ENCODE measurements around the gene KCNH8.

KCNH8 gene

GRCh38 chr3:19467761-19468160 is 319.5 kb downstream of the KCNH8 start:
- no peaks in the 10 kb centered on the region for H3K27me3 Mint-ChIP-seq
- H3K9me3 Mint-ChIP-seq = no peaks in the 10 kb centered on the region
- H3K4me3 Mint-ChIP-seq = no peak overlapping the region
- no peaks in the 10 kb centered on the region for H3K36me3 Mint-ChIP-seq (ENCODE audit: low read depth)
- no peak overlapping the region for H3K27ac Mint-ChIP-seq
- no peaks in the 10 kb centered on the region for H3K4me1 Mint-ChIP-seq (ENCODE audit: low read depth)
- intact Hi-C loops (cut with micrococcal nuclease) = no loop called here

GRCh38 chr3:19471138-19471537 is 322.8 kb downstream of the KCNH8 start:
- Mint-ChIP-seq H3K27me3 (no peaks in the 10 kb centered on the region), H3K36me3 (ENCODE audit: low read depth) (no peaks in the 10 kb centered on the region), H3K4me3 (no peak overlapping the region), H3K4me1 (ENCODE audit: low read depth) (no peaks in the 10 kb centered on the region), H3K9me3 (no peaks in the 10 kb centered on the region), H3K27ac (no peak overlapping the region)
- intact Hi-C loops (cut with micrococcal nuclease) = no loop called here

GRCh38 chr3:19473971-19474580 is 325.8 kb downstream of the KCNH8 start:
- Mint-ChIP-seq H3K9me3 (no peaks in the 10 kb centered on the region), H3K27ac (no peak overlapping the region), H3K4me3 (no peak overlapping the region), H3K36me3 (ENCODE audit: low read depth) (no peaks in the 10 kb centered on the region), H3K27me3 (no peaks in the 10 kb centered on the region), H3K4me1 (ENCODE audit: low read depth) (no peaks in the 10 kb centered on the region)
- intact Hi-C loops (cut with micrococcal nuclease) = no loop called here

GRCh38 chr3:19476281-19476680 is 328.0 kb downstream of the KCNH8 start:
- intact Hi-C loops (cut with micrococcal nuclease) = no loop called here
- H3K9me3 Mint-ChIP-seq = no peaks in the 10 kb centered on the region
- no peaks in the 10 kb centered on the region for H3K4me1 Mint-ChIP-seq (ENCODE audit: low read depth)
- no peaks in the 10 kb centered on the region for H3K27me3 Mint-ChIP-seq
- H3K4me3 Mint-ChIP-seq = no peak overlapping the region
- H3K27ac Mint-ChIP-seq = no peak overlapping the region
- no peaks in the 10 kb centered on the region for H3K36me3 Mint-ChIP-seq (ENCODE audit: low read depth)

GRCh38 chr3:19485267-19485666 is 337.0 kb downstream of the KCNH8 start:
- no peak overlapping the region for H3K27ac Mint-ChIP-seq
- no peaks in the 10 kb centered on the region for H3K9me3 Mint-ChIP-seq
- no peaks in the 10 kb centered on the region for H3K27me3 Mint-ChIP-seq
- no peaks in the 10 kb centered on the region for H3K36me3 Mint-ChIP-seq (ENCODE audit: low read depth)
- intact Hi-C loops (cut with micrococcal nuclease) = no loop called here
- no peak overlapping the region for H3K4me3 Mint-ChIP-seq
- no peaks in the 10 kb centered on the region for H3K4me1 Mint-ChIP-seq (ENCODE audit: low read depth)

GRCh38 chr3:19487386-19487785 is 339.1 kb downstream of the KCNH8 start:
- intact Hi-C loops (cut with micrococcal nuclease) = no loop called here
- no peaks in the 10 kb centered on the region for H3K27me3 Mint-ChIP-seq
- no peak overlapping the region for H3K27ac Mint-ChIP-seq
- H3K9me3 Mint-ChIP-seq = no peaks in the 10 kb centered on the region
- no peaks in the 10 kb centered on the region for H3K36me3 Mint-ChIP-seq (ENCODE audit: low read depth)
- H3K4me3 Mint-ChIP-seq = no peak overlapping the region
- no peaks in the 10 kb centered on the region for H3K4me1 Mint-ChIP-seq (ENCODE audit: low read depth)

- Mint-ChIP-seq H3K9me3 (no peaks in the 10 kb centered on the region), H3K27ac (no peak overlapping the region), H3K27me3 (no peaks in the 10 kb centered on the region), H3K36me3 (ENCODE audit: low read depth) (no peaks in the 10 kb centered on the region), H3K4me3 (no peak overlapping the region), H3K4me1 (ENCODE audit: low read depth) (no peaks in the 10 kb centered on the region)
- intact Hi-C loops (cut with micrococcal nuclease) = no loop called here
These were observed 340.6 kb downstream of the KCNH8 start for GRCh38 chr3:19488939-19489338.

GRCh38 chr3:19489936-19490335 is 341.6 kb downstream of the KCNH8 start:
- Mint-ChIP-seq H3K9me3 (no peaks in the 10 kb centered on the region), H3K36me3 (ENCODE audit: low read depth) (no peaks in the 10 kb centered on the region), H3K27ac (no peak overlapping the region), H3K4me1 (ENCODE audit: low read depth) (no peaks in the 10 kb centered on the region), H3K27me3 (no peaks in the 10 kb centered on the region), H3K4me3 (no peak overlapping the region)
- intact Hi-C loops (cut with micrococcal nuclease) = no loop called here

- Mint-ChIP-seq H3K27me3 (no peaks in the 10 kb centered on the region), H3K9me3 (peaks cover under 1% of the 10 kb centered on the region), H3K36me3 (ENCODE audit: low read depth) (no peaks in the 10 kb centered on the region), H3K4me1 (ENCODE audit: low read depth) (no peaks in the 10 kb centered on the region), H3K4me3 (no peak overlapping the region), H3K27ac (no peak overlapping the region)
- intact Hi-C loops (cut with micrococcal nuclease) = no loop called here
These were observed 357.9 kb downstream of the KCNH8 start for GRCh38 chr3:19506171-19506570.

- Mint-ChIP-seq H3K4me1 (ENCODE audit: low read depth) (peaks cover 7% of the 10 kb centered on the region), H3K9me3 (no peaks in the 10 kb centered on the region), H3K27me3 (no peaks in the 10 kb centered on the region), H3K4me3 (no peak overlapping the region), H3K36me3 (ENCODE audit: low read depth) (no peaks in the 10 kb centered on the region), H3K27ac (no peak overlapping the region)
- intact Hi-C loops (cut with micrococcal nuclease) = no loop called here
These were observed 374.0 kb downstream of the KCNH8 start for GRCh38 chr3:19522305-19522704.

GRCh38 chr3:19526071-19526470 is 377.8 kb downstream of the KCNH8 start:
- no peaks in the 10 kb centered on the region for H3K27me3 Mint-ChIP-seq

GRCh38 chr3:19527746-19528145 is 379.4 kb downstream of the KCNH8 start:
- no peaks in the 10 kb centered on the region for H3K9me3 Mint-ChIP-seq
- no peak overlapping the region for H3K4me3 Mint-ChIP-seq
- H3K27ac Mint-ChIP-seq = no peak overlapping the region
- no peaks in the 10 kb centered on the region for H3K27me3 Mint-ChIP-seq
- no peaks in the 10 kb centered on the region for H3K36me3 Mint-ChIP-seq (ENCODE audit: low read depth)
- no peaks in the 10 kb centered on the region for H3K4me1 Mint-ChIP-seq (ENCODE audit: low read depth)
- intact Hi-C loops (cut with micrococcal nuclease) = no loop called here

More at GRCh38 chr3:19526071-19526470, 377.8 kb downstream of the KCNH8 start:
- Mint-ChIP-seq H3K4me1 (ENCODE audit: low read depth) (no peaks in the 10 kb centered on the region), H3K36me3 (ENCODE audit: low read depth) (no peaks in the 10 kb centered on the region), H3K4me3 (no peak overlapping the region), H3K9me3 (no peaks in the 10 kb centered on the region), H3K27ac (no peak overlapping the region)
- intact Hi-C loops (cut with micrococcal nuclease) = no loop called here

- Mint-ChIP-seq H3K4me1 (ENCODE audit: low read depth) (no peaks in the 10 kb centered on the region), H3K27ac (no peak overlapping the region), H3K4me3 (no peak overlapping the region), H3K27me3 (no peaks in the 10 kb centered on the region), H3K9me3 (no peaks in the 10 kb centered on the region), H3K36me3 (ENCODE audit: low read depth) (no peaks in the 10 kb centered on the region)
- intact Hi-C loops (cut with micrococcal nuclease) = no loop called here
These were observed 383.1 kb downstream of the KCNH8 start for GRCh38 chr3:19531426-19531825.

- no peaks in the 10 kb centered on the region for H3K36me3 Mint-ChIP-seq (ENCODE audit: low read depth)
- no peaks in the 10 kb centered on the region for H3K9me3 Mint-ChIP-seq
- H3K27ac Mint-ChIP-seq = no peak overlapping the region
- H3K27me3 Mint-ChIP-seq = no peaks in the 10 kb centered on the region
- intact Hi-C loops (cut with micrococcal nuclease) = no loop called here
- H3K4me1 Mint-ChIP-seq (ENCODE audit: low read depth) = peaks cover 7% of the 10 kb centered on the region
- no peak overlapping the region for H3K4me3 Mint-ChIP-seq
These were observed 391.4 kb downstream of the KCNH8 start for GRCh38 chr3:19539518-19540392.

Data from dendritic cell treated with granulocyte-macrophage colony-stimulating factor and Interleukin-4, amounts not matched to agents 40 ng/mL and 50 ng/mL, for 4 days (primary cell).